ENCODE data around the gene AQP12B. TPM values are rescaled to one million over a fixed set of nuclear protein-coding genes. Genes with fewer than 3 reads are reported as not detected.
"Not testable (repeated sequence)": the region's sequence is repeated elsewhere in the genome, so short reads cannot be mapped to it uniquely, and the experiment has no call there.

AQP12B gene
- polyA plus RNA-seq, 1 of the 3 experiments (the other 2 are of a cell fraction): not detected

- no peaks in the 10 kb centered on the region for H4K20me1 ChIP-seq (ENCODE audit: insufficient read depth)
- TF ChIP-seq TCF12 (IDR thresholded peaks at IDR 0.05): no peak
- TF ChIP-seq REST (IDR thresholded peaks at IDR 0.05; ENCODE audit: low read depth, low read length): no peak
- TF ChIP-seq FOXJ3 (CRISPR knock-in tag; IDR thresholded peaks at IDR 0.05): no peak
- no peak for TF ChIP-seq FOSL2 (IDR thresholded peaks at IDR 0.05; ENCODE audit: borderline replicate concordance, low read depth)
- TF ChIP-seq SIN3A (IDR thresholded peaks at IDR 0.05; ENCODE audit: borderline replicate concordance, low read depth, low read length): no peak
- TF ChIP-seq PBX3 (IDR thresholded peaks at IDR 0.05): no peak
- TF ChIP-seq JUND (IDR thresholded peaks at IDR 0.05): no peak
- TF ChIP-seq RXRA (IDR thresholded peaks at IDR 0.05; ENCODE audit: borderline replicate concordance, low read depth): no peak
- TF ChIP-seq RFX5 (IDR thresholded peaks at IDR 0.05; ENCODE audit: low read length): no peak
- no peak for TF ChIP-seq POLR2AphosphoS5 (IDR thresholded peaks at IDR 0.05; ENCODE audit: low read depth, low read length)
- no peak for TF ChIP-seq USF1 (IDR thresholded peaks at IDR 0.05; ENCODE audit: borderline replicate concordance, low read depth)
- no peak for TF ChIP-seq GATA2 (CRISPR knock-in tag; IDR thresholded peaks at IDR 0.05)
- TF ChIP-seq NRF1 (IDR thresholded peaks at IDR 0.05; ENCODE audit: low read depth, low read length): no peak
- TF ChIP-seq YY1 (IDR thresholded peaks at IDR 0.05; ENCODE audit: low read depth): no peak
- no peak for TF ChIP-seq EZH2phosphoT487 (IDR thresholded peaks at IDR 0.05; ENCODE audit: borderline replicate concordance, low read depth)
- no peak for TF ChIP-seq MEF2A (IDR thresholded peaks at IDR 0.05; ENCODE audit: borderline replicate concordance, low read depth)
- H3K27ac ChIP-seq (ENCODE audit: low read depth in 2 of 2, low read length in 1 of 2): no peak overlapping the region
- DNase-seq: peak; percentile 36
- H3K4me2 ChIP-seq: no peak overlapping the region
- no peaks in the 10 kb centered on the region for H3K4me1 ChIP-seq (ENCODE audit: control insufficient read depth in 1 of 2, insufficient read depth in 2 of 2, low read depth in 1 of 2, low read length in 1 of 2)
- no peaks in the 10 kb centered on the region for H3K79me2 ChIP-seq (ENCODE audit: insufficient read depth)
- no peaks in the 10 kb centered on the region for H3K9me3 ChIP-seq
- no peaks in the 10 kb centered on the region for H3K36me3 ChIP-seq (replicated peaks in 1 of 2; ENCODE audit: control insufficient read depth in 1 of 2, insufficient read depth in 2 of 2, low read length in 1 of 2)
- CTCF ChIA-PET: no interaction called here
- no peak overlapping the region for H3K4me3 ChIP-seq (ENCODE audit: low read depth in 2 of 2, low read length in 1 of 2)
- no peak overlapping the region for H3K9ac ChIP-seq
- H3F3A ChIP-seq (replicated peaks; ENCODE audit: insufficient read depth): no peaks in the 10 kb centered on the region
- H3K27me3 ChIP-seq (ENCODE audit: insufficient read depth): no peaks in the 10 kb centered on the region; the same call in 1 of the 2 replicates
- H2AFZ ChIP-seq (ENCODE audit: low read depth): no peak overlapping the region
- POLR2A ChIA-PET: no interaction called here
- no peaks in the 10 kb centered on the region for H3K9me2 ChIP-seq
- WGBS (ENCODE audit: low lambda C conversion rate): 63% methylated on average over 4 of the region's 10 CpGs
Measured at GRCh38 chr2:240685771-240686371, 3.2 kb upstream of the AQP12B start.

- H3K9me2 ChIP-seq; H3K9ac ChIP-seq; H3K27me3 ChIP-seq (ENCODE audit: insufficient read depth); DNase-seq; H3K4me2 ChIP-seq; H3K36me3 ChIP-seq (replicated peaks in 1 of 2; ENCODE audit: control insufficient read depth in 1 of 2, insufficient read depth in 2 of 2, low read length in 1 of 2); H3K4me1 ChIP-seq (ENCODE audit: control insufficient read depth in 1 of 2, insufficient read depth in 2 of 2, low read depth in 1 of 2, low read length in 1 of 2); CTCF ChIA-PET; H3K27ac ChIP-seq (ENCODE audit: low read depth in 2 of 2, low read length in 1 of 2); H3K79me2 ChIP-seq (ENCODE audit: insufficient read depth); H3K4me3 ChIP-seq (ENCODE audit: low read depth in 2 of 2, low read length in 1 of 2); H3F3A ChIP-seq (replicated peaks; ENCODE audit: insufficient read depth); POLR2A ChIA-PET; H2AFZ ChIP-seq (ENCODE audit: low read depth); H3K9me3 ChIP-seq; H4K20me1 ChIP-seq (ENCODE audit: insufficient read depth): not testable (repeated sequence)
- 45% methylated on average over 6 of the region's 15 CpGs for whole genome bisulfite sequencing (ENCODE audit: low lambda C conversion rate)
Measured at GRCh38 chr2:240683980-240684728, 1.5 kb upstream of the AQP12B start.

- 29% methylated on average over 2 of the region's 15 CpGs for WGBS (ENCODE audit: low lambda C conversion rate)
- H3K4me1 ChIP-seq (ENCODE audit: control insufficient read depth in 1 of 2, insufficient read depth in 2 of 2, low read depth in 1 of 2, low read length in 1 of 2); H3K27ac ChIP-seq (ENCODE audit: low read depth in 2 of 2, low read length in 1 of 2); CTCF ChIA-PET; H3K4me3 ChIP-seq (ENCODE audit: low read depth in 2 of 2, low read length in 1 of 2); H3K27me3 ChIP-seq (ENCODE audit: insufficient read depth); POLR2A ChIA-PET; DNase-seq; H3K9ac ChIP-seq; H3K4me2 ChIP-seq; H3K9me3 ChIP-seq; H2AFZ ChIP-seq (ENCODE audit: low read depth); H4K20me1 ChIP-seq (ENCODE audit: insufficient read depth); H3K36me3 ChIP-seq (replicated peaks in 1 of 2; ENCODE audit: control insufficient read depth in 1 of 2, insufficient read depth in 2 of 2, low read length in 1 of 2); H3K9me2 ChIP-seq; H3F3A ChIP-seq (replicated peaks; ENCODE audit: insufficient read depth); H3K79me2 ChIP-seq (ENCODE audit: insufficient read depth): not testable (repeated sequence)
Measured at GRCh38 chr2:240683329-240683979, 769 bp upstream of the AQP12B start.

All from SK-N-SH (cell line).